ENCODE data around the gene C1QTNF7.

The C1QTNF7 gene

DNA sequence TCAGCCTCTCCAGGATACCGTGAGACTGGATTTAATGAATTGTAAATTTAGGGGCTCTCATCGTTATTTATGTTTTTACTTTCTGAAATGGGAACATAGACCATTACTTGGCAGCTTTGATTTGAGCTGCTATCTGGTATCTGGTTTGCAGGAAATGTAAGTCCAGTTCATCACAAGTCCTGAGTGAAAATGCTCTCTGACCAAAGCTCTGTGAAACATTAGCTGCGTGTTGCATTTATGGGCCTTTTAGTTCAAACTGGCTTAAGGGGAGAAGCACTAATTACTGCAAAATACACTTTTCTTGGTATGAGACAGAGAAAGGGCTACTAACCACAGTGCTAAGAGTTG lies 42.3 kb downstream of the C1QTNF7 start:
- TF ChIP-seq RAD21 (IDR thresholded peaks at IDR 0.05; ENCODE audit: low read depth) (no peak), FOXM1 (IDR thresholded peaks at IDR 0.05; ENCODE audit: borderline replicate concordance, low read depth) (no peak), EP300 (IDR thresholded peaks at IDR 0.05; ENCODE audit: borderline replicate concordance) (no peak), EGR1 (IDR thresholded peaks at IDR 0.05) (no peak), TAF1 (IDR thresholded peaks at IDR 0.05; ENCODE audit: low read depth) (no peak)

DNA sequence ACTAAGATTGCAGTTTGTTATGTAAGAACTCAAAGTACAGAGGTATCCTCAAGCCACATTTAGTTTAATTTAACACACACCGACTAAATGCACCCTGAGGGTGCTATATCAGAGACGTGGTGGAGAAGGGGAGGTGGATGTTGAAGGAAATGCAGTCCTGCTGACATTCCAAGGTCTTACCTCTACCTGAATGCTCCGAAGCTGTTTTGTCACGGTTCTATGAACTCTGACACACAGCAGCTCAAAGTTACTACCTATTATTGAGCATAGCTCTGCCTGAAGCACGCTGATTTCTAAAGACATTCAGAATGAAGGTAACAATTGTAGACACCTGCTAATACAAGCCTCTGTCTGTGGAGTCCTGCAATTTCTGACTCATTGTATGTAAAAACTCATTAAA lies 48.6 kb downstream of the C1QTNF7 start:
- TF ChIP-seq EP300 (IDR thresholded peaks at IDR 0.05; ENCODE audit: borderline replicate concordance), result no peak
- TF ChIP-seq, protein P1, sequence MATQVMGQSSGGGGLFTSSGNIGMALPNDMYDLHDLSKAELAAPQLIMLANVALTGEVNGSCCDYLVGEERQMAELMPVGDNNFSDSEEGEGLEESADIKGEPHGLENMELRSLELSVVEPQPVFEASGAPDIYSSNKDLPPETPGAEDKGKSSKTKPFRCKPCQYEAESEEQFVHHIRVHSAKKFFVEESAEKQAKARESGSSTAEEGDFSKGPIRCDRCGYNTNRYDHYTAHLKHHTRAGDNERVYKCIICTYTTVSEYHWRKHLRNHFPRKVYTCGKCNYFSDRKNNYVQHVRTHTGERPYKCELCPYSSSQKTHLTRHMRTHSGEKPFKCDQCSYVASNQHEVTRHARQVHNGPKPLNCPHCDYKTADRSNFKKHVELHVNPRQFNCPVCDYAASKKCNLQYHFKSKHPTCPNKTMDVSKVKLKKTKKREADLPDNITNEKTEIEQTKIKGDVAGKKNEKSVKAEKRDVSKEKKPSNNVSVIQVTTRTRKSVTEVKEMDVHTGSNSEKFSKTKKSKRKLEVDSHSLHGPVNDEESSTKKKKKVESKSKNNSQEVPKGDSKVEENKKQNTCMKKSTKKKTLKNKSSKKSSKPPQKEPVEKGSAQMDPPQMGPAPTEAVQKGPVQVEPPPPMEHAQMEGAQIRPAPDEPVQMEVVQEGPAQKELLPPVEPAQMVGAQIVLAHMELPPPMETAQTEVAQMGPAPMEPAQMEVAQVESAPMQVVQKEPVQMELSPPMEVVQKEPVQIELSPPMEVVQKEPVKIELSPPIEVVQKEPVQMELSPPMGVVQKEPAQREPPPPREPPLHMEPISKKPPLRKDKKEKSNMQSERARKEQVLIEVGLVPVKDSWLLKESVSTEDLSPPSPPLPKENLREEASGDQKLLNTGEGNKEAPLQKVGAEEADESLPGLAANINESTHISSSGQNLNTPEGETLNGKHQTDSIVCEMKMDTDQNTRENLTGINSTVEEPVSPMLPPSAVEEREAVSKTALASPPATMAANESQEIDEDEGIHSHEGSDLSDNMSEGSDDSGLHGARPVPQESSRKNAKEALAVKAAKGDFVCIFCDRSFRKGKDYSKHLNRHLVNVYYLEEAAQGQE (IDR thresholded peaks at IDR 0.05; ENCODE audit: low read depth), result no peak

DNA sequence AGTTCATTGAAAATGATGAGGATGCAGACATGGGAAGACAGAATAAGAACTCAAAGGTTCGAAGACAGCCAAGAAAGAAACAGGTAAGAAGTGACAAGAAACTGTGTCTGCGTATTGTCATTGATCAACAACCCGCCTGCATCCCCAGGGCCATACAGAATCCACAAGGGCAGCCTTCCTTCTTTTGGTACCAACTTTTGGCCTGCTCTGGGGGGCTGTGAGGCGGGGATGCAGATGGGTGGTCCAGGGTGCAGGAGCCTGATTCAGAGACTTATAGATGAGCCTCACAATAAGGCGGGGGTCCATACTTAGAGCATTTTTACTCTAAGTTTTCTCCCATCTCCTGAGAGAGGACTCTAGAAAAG lies 50.9 kb downstream of the C1QTNF7 start:
- TF ChIP-seq TEAD4 (IDR thresholded peaks at IDR 0.05) (no peak), FOXM1 (IDR thresholded peaks at IDR 0.05; ENCODE audit: borderline replicate concordance, low read depth) (no peak), CREB1 (IDR thresholded peaks at IDR 0.05; ENCODE audit: low read depth) (no peak), EP300 (IDR thresholded peaks at IDR 0.05; ENCODE audit: borderline replicate concordance) (no peak), TAF1 (IDR thresholded peaks at IDR 0.05; ENCODE audit: low read depth) (no peak), RAD21 (IDR thresholded peaks at IDR 0.05; ENCODE audit: low read depth) (no peak), CEBPB (IDR thresholded peaks at IDR 0.05) (no peak), ZBTB7A (IDR thresholded peaks at IDR 0.05; ENCODE audit: low read depth) (no peak), NFIC (IDR thresholded peaks at IDR 0.05) (no peak), EGR1 (IDR thresholded peaks at IDR 0.05) (no peak), TCF12 (IDR thresholded peaks at IDR 0.05; ENCODE audit: low read depth) (no peak), YY1 (IDR thresholded peaks at IDR 0.05; ENCODE audit: low read depth) (no peak)
- TF ChIP-seq, protein P1 (IDR thresholded peaks at IDR 0.05; ENCODE audit: low read depth), result no peak
- TF ChIP-seq, protein P2, sequence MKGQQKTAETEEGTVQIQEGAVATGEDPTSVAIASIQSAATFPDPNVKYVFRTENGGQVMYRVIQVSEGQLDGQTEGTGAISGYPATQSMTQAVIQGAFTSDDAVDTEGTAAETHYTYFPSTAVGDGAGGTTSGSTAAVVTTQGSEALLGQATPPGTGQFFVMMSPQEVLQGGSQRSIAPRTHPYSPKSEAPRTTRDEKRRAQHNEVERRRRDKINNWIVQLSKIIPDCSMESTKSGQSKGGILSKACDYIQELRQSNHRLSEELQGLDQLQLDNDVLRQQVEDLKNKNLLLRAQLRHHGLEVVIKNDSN (IDR thresholded peaks at IDR 0.05), result no peak
- TF ChIP-seq, protein P3, sequence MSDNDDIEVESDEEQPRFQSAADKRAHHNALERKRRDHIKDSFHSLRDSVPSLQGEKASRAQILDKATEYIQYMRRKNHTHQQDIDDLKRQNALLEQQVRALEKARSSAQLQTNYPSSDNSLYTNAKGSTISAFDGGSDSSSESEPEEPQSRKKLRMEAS (IDR thresholded peaks at IDR 0.05), result no peak

DNA sequence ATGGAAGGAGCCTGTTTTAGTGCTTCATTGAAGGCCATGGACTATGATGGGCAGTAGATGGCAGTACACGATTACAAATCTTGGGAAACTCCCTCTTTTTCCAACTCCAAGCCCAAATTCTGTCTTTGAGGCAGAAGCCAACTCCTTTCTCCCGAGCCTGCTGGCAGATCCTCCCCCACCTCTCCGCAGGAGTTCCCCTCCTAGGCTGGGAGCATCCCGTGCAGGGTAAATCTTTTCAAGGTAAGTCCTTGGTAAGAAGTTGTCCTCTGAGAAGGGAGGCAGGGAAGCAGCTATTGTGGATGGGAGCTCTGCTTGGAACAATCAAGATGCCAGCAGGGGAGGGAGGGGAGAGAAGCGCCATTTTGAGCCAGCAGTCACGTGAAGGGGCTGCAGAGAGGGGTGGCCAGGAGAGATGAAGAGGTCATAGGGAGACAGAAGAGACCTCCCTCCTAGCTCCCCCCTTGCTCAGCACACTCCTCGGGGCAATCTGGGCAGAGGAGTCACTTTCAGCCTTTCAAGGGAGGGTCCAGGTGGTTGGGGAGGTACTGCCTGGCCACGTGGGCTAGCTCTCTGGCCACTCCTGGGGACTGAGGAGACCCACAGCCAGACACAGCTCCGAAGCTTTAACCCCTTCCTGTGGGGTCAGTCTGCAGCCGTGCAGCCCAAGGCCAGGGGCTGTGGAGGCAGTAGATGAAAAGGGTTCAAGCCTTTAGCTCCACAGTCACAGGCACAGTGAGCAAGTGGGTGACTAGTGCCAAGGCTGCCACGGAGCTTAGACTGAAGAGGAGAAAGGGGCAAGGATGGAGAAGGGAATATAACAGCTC lies 51.5 kb downstream of the C1QTNF7 start:
- peak; percentile 75 for TF ChIP-seq RAD21 (IDR thresholded peaks at IDR 0.05; ENCODE audit: low read depth)
- no peak for TF ChIP-seq TAF1 (IDR thresholded peaks at IDR 0.05; ENCODE audit: low read depth)
- peak; percentile 70 for TF ChIP-seq YY1 (IDR thresholded peaks at IDR 0.05; ENCODE audit: low read depth)
- TF ChIP-seq, protein P2 (IDR thresholded peaks at IDR 0.05), result peak; percentile 84

DNA sequence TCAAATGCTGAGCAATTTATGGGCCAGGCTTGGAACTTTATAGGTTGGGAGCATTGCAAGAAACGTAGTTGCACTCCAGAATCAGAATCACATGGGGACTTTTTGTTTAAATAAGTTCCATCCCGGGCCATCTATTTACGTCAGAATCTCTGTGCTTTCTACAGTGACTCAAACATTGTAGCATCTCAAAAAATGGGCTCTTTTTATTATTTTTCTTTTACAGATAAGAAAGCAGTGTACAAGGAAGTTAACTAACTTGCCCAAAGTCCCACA lies 52.0 kb downstream of the C1QTNF7 start:
- TF ChIP-seq CREB1 (IDR thresholded peaks at IDR 0.05; ENCODE audit: low read depth), result no peak
- TF ChIP-seq TAF1 (IDR thresholded peaks at IDR 0.05; ENCODE audit: low read depth), result no peak
- no peak for TF ChIP-seq RAD21 (IDR thresholded peaks at IDR 0.05; ENCODE audit: low read depth)
- no peak for TF ChIP-seq TCF12 (IDR thresholded peaks at IDR 0.05; ENCODE audit: low read depth)

DNA sequence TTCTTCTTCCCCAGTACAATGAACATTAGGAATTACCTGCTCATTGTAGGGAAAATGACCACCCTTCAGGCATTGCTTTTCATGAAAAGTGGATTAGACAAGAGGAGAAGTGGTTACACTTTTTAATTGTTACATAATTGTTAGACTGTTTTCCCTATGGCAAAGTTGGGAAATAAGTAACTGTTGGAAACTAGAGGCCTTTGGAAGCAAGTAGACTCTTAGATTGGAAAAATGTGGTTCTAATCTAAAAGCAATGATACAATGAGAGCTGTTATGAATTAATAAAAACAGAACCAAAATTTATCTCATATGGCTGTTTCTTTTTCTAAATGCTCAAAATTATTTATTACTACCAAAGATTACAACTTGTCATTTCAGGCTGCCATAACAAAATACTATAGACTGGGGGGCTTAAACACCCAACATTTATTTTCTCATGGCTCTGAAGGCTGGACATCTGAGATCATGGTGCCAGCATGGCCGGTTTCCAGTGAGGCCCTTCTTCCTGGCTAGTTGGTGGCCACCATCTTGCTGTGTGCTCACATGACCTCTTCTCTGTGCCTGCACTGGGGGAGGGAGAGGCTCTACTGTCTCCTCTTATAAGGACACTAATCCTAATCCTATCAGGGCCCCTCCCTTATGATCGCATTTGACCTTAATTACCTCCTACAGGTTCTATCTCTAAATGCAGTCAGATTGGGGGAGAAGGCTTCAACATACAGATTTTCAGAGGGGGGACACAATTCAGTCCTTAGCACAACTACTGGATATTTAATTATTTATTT lies 54.3 kb downstream of the C1QTNF7 start:
- TF ChIP-seq CREB1 (IDR thresholded peaks at IDR 0.05; ENCODE audit: low read depth) (no peak), NFIC (IDR thresholded peaks at IDR 0.05) (no peak), TAF1 (IDR thresholded peaks at IDR 0.05; ENCODE audit: low read depth) (no peak), CEBPB (IDR thresholded peaks at IDR 0.05) (no peak)

DNA sequence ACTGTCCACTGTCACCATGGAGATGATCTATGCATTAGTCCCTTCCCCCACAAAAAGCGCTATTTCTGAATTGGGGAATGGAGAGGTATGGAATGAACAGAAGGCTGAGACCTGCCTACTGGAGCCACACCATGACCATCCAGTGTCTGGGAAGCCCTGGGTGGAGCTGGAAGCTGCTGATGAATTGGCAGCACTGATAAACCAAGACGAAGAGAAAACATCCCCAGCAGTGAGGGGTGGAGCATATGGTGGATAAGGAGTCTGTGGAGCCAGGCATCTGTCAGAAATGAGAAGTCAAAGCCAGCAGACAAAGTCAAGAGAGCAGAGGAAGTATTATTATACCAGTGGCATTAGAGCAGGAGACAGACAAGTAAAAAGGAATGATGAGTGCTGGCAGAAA lies 55.0 kb downstream of the C1QTNF7 start:
- TF ChIP-seq CREB1 (IDR thresholded peaks at IDR 0.05; ENCODE audit: low read depth) (no peak), YY1 (IDR thresholded peaks at IDR 0.05; ENCODE audit: low read depth) (no peak), FOXM1 (IDR thresholded peaks at IDR 0.05; ENCODE audit: borderline replicate concordance, low read depth) (no peak), EGR1 (IDR thresholded peaks at IDR 0.05) (no peak), RAD21 (IDR thresholded peaks at IDR 0.05; ENCODE audit: low read depth) (no peak), ZBTB7A (IDR thresholded peaks at IDR 0.05; ENCODE audit: low read depth) (no peak), EP300 (IDR thresholded peaks at IDR 0.05; ENCODE audit: borderline replicate concordance) (no peak), TCF12 (IDR thresholded peaks at IDR 0.05; ENCODE audit: low read depth) (no peak), TAF1 (IDR thresholded peaks at IDR 0.05; ENCODE audit: low read depth) (no peak), CEBPB (IDR thresholded peaks at IDR 0.05) (no peak), TEAD4 (IDR thresholded peaks at IDR 0.05) (no peak), NFIC (IDR thresholded peaks at IDR 0.05) (no peak)
- TF ChIP-seq, protein P1 (IDR thresholded peaks at IDR 0.05; ENCODE audit: low read depth), result no peak
- TF ChIP-seq, protein P3 (IDR thresholded peaks at IDR 0.05), result no peak
- TF ChIP-seq, protein P2 (IDR thresholded peaks at IDR 0.05), result no peak

Data from Ishikawa (cell line).